Thoracic aorta (tissue), 2 donors: ENCODE measurements around the gene SLC25A17. TPM values are rescaled to one million over a fixed set of nuclear protein-coding genes. Genes with fewer than 3 reads are reported as not detected.

Experiments used
- ATAC-seq: fragments of 150-250 bp; one replicate; pipeline ENCODE4 v1.8.0; 2017; ENCODE audit warnings: low read depth; ENCODE audit not compliant: insufficient number of reproducible peaks, low FRiP score
- DNase-seq: peaks from one replicate; pipeline ENCODE4 v3.0.0-alpha.2; 2020; ENCODE audit warnings: low spot score
- H3K27ac ChIP-seq, 2 donors: fragments of 200-600 bp; sonication (generic); 1 replicate in 1 of 2; 2 replicates in 1 of 2; pipeline ENCODE4 v1.5.1; 2016; ENCODE audit warnings: mild to moderate bottlenecking in 2 of 2, moderate library complexity in 2 of 2
- H3K27me3 ChIP-seq: fragments of 200-600 bp; sonication (generic); replicated peaks from 2 replicates; pipeline ENCODE4 v1.6.0; 2016; ENCODE audit warnings: mild to moderate bottlenecking; ENCODE audit not compliant: insufficient read depth
- H3K36me3 ChIP-seq: fragments of 200-600 bp; sonication (generic); one replicate; pipeline ENCODE4 v1.5.1; 2016
- H3K4me1 ChIP-seq, 2 donors: fragments of 200-600 bp; sonication (generic); 1 replicate in 1 of 2; 2 replicates in 1 of 2; pipeline versions ENCODE4 v1.5.1 to v1.6.0; 2016; ENCODE audit warnings: low read depth in 2 of 2, mild to moderate bottlenecking in 1 of 2; ENCODE audit not compliant: control insufficient read depth in 1 of 2
- H3K4me3 ChIP-seq: fragments of 200-600 bp; sonication (generic); 2 replicates; pipeline ENCODE4 v1.5.1; 2016; ENCODE audit warnings: mild to moderate bottlenecking
- H3K9me3 ChIP-seq: fragments of 200-600 bp; sonication (generic); 2 replicates; pipeline ENCODE4 v1.5.1; 2016
- total RNA-seq, 2 donors: library from RNA; depleted of rRNA; stranded (reverse); fragments of >200 nt; gene quantifications; one replicate each; pipeline versions ENCODE4 v1.1.0 to v1.2.3, GENCODE V29; 2016
- TF ChIP-seq, protein P1 (sequence below): fragments of 200-600 bp; sonication (generic); IDR thresholded peaks from one replicate; pipeline ENCODE4 v1.5.1; 2019; ENCODE audit warnings: antibody characterized with exemption

Gene SLC25A17
- total RNA-seq, 2 donors from 2014 or later: 14.4 to 17.9 TPM

DNA sequence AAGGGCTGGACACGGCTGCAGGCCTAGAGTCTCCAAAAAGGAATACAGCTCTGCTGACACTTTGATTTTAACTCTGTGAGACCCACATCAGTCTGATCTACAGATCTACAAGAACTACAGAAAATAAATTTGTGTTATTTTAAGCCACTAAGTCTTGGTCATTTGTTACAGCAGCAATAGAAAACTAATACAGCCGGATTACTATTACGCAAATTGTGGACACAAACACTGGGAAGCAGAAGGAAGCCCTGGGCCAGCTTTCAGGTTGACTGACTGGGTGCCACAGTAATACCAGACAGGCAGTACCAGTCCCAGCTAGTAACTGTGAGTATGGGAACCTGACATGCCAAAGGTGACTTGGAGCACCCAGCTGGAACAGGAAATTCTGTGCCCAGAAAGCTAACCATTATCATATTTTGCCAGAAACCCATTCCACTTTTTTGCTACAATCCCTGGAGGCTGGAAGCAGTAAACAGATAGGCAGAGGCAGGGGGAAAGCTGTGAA, 13.4 kb downstream of the SLC25A17 start:
- no peaks in the 10 kb centered on the region for H3K36me3 ChIP-seq
- H3K27ac ChIP-seq: no peak overlapping the region
- no peak for DNase-seq
- H3K4me3 ChIP-seq: no peak overlapping the region
- no peak for ATAC-seq
- H3K27me3 ChIP-seq: no peaks in the 10 kb centered on the region
- TF ChIP-seq, protein P1, sequence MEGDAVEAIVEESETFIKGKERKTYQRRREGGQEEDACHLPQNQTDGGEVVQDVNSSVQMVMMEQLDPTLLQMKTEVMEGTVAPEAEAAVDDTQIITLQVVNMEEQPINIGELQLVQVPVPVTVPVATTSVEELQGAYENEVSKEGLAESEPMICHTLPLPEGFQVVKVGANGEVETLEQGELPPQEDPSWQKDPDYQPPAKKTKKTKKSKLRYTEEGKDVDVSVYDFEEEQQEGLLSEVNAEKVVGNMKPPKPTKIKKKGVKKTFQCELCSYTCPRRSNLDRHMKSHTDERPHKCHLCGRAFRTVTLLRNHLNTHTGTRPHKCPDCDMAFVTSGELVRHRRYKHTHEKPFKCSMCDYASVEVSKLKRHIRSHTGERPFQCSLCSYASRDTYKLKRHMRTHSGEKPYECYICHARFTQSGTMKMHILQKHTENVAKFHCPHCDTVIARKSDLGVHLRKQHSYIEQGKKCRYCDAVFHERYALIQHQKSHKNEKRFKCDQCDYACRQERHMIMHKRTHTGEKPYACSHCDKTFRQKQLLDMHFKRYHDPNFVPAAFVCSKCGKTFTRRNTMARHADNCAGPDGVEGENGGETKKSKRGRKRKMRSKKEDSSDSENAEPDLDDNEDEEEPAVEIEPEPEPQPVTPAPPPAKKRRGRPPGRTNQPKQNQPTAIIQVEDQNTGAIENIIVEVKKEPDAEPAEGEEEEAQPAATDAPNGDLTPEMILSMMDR: no peak
- H3K9me3 ChIP-seq: no peaks in the 10 kb centered on the region
- no peaks in the 10 kb centered on the region for H3K4me1 ChIP-seq

DNA sequence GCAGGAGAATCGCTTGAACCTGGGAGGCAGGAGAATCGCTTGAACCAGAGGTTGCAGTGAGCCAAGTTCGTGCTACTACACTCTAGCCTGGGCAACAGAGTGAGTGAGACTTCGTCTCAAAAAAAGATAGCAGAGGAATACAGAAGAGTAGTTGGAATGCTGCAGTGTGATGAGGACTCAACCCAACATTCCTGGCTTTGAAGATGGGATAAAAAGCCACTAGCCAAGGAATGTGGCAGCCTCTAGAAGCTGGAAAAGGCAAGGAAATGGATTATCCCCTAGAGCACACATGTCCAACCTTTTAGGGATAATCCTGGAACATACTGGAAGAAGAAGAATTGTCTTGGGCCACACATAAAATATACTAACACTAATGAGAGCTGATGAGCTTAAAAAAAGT, 13.9 kb downstream of the SLC25A17 start:
- Histone ChIP-seq H3K4me3 (no peak overlapping the region), H3K27me3 (no peaks in the 10 kb centered on the region), H3K4me1 (no peaks in the 10 kb centered on the region), H3K36me3 (no peaks in the 10 kb centered on the region), H3K27ac (no peak overlapping the region), H3K9me3 (no peaks in the 10 kb centered on the region)
- DNase-seq: no peak
- TF ChIP-seq, protein P1: no peak
- ATAC-seq: no peak

DNA sequence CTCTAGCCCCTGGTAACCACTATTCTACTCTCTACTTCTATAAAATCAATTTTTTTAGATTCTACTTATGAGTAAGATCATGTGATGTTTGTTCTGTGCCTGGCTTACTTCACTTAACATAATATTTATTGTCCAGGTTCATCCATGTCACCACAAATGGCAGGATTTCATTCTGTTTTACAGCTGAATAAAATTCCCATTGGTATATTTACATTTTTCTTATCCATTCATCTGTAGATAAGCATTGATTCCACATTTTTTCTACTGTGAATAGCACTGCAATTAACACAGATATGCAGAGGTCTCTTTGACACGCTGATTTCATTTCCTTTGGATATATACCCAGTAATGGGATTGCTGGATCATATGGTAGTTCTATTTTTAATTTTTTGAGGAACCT, 15.8 kb downstream of the SLC25A17 start:
- H3K27me3 ChIP-seq: no peaks in the 10 kb centered on the region
- no peaks in the 10 kb centered on the region for H3K36me3 ChIP-seq
- H3K4me3 ChIP-seq: no peak overlapping the region
- no peaks in the 10 kb centered on the region for H3K4me1 ChIP-seq
- DNase-seq (no peak), ATAC-seq (no peak)
- TF ChIP-seq, protein P1: no peak
- H3K27ac ChIP-seq: no peak overlapping the region
- H3K9me3 ChIP-seq: no peaks in the 10 kb centered on the region

DNA sequence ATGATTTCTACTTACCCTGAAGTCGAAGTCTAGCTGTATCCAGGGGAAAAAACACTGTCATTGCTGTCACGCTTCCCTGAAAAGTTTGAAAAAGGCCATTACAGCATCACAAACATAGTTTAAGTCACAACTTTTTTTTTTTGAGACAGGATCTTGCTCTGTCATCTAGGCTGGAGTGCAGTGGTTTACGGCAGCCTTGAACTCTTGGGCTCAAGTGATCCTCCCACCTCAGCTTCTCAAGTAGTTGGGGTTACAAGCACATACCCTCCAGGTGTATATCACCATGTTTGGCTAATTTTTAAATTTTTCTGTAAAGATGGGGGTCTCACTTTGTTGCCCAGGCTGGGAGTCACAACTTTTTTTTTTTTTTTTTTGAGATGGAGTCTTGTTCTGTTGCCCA, 20.1 kb downstream of the SLC25A17 start:
- Histone ChIP-seq H3K4me3 (no peak overlapping the region), H3K27ac (no peak overlapping the region), H3K36me3 (no peaks in the 10 kb centered on the region), H3K4me1 (no peaks in the 10 kb centered on the region), H3K9me3 (no peaks in the 10 kb centered on the region), H3K27me3 (no peaks in the 10 kb centered on the region)
- TF ChIP-seq, protein P1: no peak
- ATAC-seq (no peak), DNase-seq (no peak)

DNA sequence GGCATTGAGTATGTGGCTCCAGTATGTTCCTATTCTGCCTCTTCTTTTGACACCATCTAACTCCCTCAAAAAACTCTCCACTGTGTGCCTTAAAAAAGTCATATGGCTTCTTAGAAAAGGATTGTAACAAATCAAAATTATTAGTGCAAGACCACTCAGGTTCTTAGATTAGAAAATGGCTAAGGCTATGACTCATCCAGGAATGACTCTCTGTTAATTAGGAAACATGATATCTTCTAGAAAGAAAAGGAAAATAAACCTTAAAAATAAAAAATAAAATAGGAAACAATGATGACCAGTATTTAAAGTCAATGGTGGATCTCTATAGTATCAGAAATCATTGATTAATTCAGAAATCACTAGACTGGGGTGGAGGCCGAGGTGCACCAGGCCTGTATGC, 21.7 kb downstream of the SLC25A17 start:
- Histone ChIP-seq H3K27ac (no peak overlapping the region), H3K9me3 (no peaks in the 10 kb centered on the region)

More for the DNA sequence above, 21.7 kb downstream of the SLC25A17 start:
- H3K4me1 ChIP-seq: no peaks in the 10 kb centered on the region
- DNase-seq (no peak), ATAC-seq (no peak)
- TF ChIP-seq, protein P1: no peak
- H3K4me3 ChIP-seq: no peak overlapping the region
- no peaks in the 10 kb centered on the region for H3K36me3 ChIP-seq
- no peaks in the 10 kb centered on the region for H3K27me3 ChIP-seq
